GM23338 (cell line): Measurements from ENCODE around the gene TLR1.

ENCODE experiments used
- CREB1 ChIP-seq: fragments of 250-450 bp; sonication (Bioruptor Pico); IDR thresholded peaks from 2 replicates; pipeline ENCODE4 v1.5.0; 2020; ENCODE audit warnings: low read depth, mild to moderate bottlenecking, moderate library complexity
- CTCF ChIP-seq, 2 experiments: fragments of 200-600 bp in 1 of 2; sonication (generic) in 1 of 2; conservative IDR thresholded peaks; 2 replicates each; pipeline versions ENCODE4 v1.5.1 to v1.6.1; 2016 to 2017; ENCODE audit warnings: antibody characterized with exemption in 2 of 2, low read depth in 2 of 2, mild to moderate bottlenecking in 2 of 2, moderate library complexity in 1 of 2
- EZH2phosphoT487 ChIP-seq: fragments of 200-600 bp; sonication (generic); IDR thresholded peaks from one replicate; pipeline ENCODE4 v1.8.1; 2018; ENCODE audit warnings: antibody characterized with exemption; ENCODE audit not compliant: unreplicated experiment
- POLR2AphosphoS5 ChIP-seq: IDR thresholded peaks from 2 replicates; pipeline ENCODE4 v1.6.1; 2016; ENCODE audit warnings: antibody characterized with exemption, low read depth
- REST ChIP-seq: IDR thresholded peaks from one replicate; pipeline ENCODE4 v1.6.1; 2018; ENCODE audit warnings: antibody characterized with exemption; ENCODE audit not compliant: unreplicated experiment
- ZNF114 ChIP-seq: fragments of 250-450 bp; sonication (Bioruptor Pico); IDR thresholded peaks from 2 replicates; pipeline ENCODE4 v1.5.0; 2020; ENCODE audit warnings: mild to moderate bottlenecking, moderate library complexity

- TF ChIP-seq CTCF (conservative IDR thresholded peaks at IDR 0.05; ENCODE audit: low read depth in 2 of 2) (no peak), POLR2AphosphoS5 (no peak), CREB1 (no peak), EZH2phosphoT487 (no peak), ZNF114 (no peak), REST (no peak)
Measured at GRCh38 chr4:38822748-38823303, 18.2 kb upstream of the TLR1 start.
